GOT3 (cell line): ENCODE measurements around the gene SS18L1.

Experiments
- DNase-seq: peaks from one replicate; lab custom pipeline; 2025; ENCODE audit warnings: mixed read lengths; lab: John Stamatoyannopoulos, UW

Gene SS18L1

GRCh38 chr20:62156592-62157386 is 13.2 kb downstream of the SS18L1 start:
- no peak for DNase-seq

GRCh38 chr20:62157387-62158087 is 14.0 kb downstream of the SS18L1 start:
- no peak for DNase-seq

- DNase-seq: no peak
Measured at GRCh38 chr20:62158088-62158400, 14.5 kb downstream of the SS18L1 start.

GRCh38 chr20:62158541-62158940 is 15.0 kb downstream of the SS18L1 start:
- no peak for DNase-seq

DNA sequence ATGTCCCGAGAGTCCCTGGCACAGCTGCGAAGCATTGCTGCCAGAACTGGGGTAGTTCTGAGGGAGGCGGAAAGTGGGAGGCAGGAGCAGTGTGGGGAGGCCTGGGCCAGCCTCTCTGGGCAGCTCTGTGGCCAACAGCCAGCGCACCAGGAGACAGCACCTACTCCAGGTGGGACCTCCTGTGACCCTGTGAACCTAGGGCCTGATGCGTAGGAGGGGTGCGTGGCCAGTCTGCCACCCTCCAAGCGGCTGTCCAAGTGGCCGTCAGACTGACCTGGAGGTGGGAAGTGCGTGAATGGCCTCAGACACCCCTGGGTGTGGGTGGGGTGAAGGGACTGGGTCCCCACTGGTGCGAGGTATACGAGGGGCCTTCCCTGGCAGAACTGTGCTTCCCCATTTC is 15.5 kb downstream of the SS18L1 start:
- no peak for DNase-seq

DNA sequence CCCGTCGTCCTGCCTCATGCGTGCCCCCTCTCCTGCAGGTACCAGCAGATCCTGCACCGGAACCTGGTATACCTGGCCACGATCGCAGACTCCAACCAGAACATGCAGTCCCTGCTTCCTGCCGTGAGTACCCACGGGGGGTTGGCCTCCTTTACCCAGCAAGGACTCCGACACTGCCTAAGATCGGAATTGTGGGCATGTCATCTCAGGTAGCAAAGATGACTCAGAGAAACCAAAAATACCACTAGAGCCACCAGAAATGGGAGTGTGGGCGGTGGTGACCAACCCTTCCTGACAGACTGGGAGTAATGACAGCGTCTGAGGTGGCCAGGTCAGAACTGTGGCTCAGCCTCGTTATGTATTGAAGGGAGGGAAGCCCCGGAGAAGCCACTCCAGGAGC is 16.3 kb downstream of the SS18L1 start:
- no peak for DNase-seq

DNA sequence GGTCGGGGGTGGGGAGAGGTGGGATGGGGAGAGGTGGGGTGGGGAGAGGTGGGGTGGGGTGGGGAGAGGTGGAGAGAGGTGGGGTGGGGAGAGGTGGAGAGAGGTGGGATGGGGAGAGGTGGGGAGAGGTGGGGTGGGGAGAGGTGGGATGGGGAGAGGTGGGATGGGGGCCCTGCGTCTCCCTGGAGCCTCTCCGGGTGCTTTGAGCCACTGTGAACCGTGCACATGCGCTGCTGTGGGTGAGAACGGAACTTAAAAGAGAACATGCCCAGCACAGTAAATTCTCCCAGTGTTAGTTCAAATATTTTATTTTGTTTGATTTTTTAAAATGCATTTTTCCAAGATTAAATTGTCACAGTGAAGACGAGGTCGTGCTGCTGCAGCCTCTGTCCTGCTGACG is 16.7 kb downstream of the SS18L1 start:
- no peak for DNase-seq

DNA sequence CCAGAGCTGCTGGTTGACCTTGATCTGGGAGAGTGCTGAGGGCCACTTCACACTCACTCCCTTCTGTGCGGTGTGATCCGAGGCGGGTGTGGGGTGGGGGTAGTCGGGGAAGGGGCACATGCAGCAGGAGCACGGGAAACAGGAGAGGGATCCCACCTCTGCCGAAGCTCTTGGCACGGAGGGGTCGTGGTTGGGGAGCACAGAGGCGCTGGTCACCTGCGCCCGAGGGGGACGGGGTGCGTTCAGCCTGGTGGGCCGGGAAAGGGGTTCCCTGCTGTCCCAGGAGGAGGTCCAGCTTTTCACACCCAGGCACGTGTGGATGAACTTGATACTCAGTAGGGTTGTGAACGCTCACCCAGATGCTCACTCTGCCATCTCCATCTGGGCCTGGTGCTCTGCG is 17.3 kb downstream of the SS18L1 start:
- DNase-seq: no peak

GRCh38 chr20:62161347-62161746 is 17.8 kb downstream of the SS18L1 start:
- DNase-seq: no peak

DNA sequence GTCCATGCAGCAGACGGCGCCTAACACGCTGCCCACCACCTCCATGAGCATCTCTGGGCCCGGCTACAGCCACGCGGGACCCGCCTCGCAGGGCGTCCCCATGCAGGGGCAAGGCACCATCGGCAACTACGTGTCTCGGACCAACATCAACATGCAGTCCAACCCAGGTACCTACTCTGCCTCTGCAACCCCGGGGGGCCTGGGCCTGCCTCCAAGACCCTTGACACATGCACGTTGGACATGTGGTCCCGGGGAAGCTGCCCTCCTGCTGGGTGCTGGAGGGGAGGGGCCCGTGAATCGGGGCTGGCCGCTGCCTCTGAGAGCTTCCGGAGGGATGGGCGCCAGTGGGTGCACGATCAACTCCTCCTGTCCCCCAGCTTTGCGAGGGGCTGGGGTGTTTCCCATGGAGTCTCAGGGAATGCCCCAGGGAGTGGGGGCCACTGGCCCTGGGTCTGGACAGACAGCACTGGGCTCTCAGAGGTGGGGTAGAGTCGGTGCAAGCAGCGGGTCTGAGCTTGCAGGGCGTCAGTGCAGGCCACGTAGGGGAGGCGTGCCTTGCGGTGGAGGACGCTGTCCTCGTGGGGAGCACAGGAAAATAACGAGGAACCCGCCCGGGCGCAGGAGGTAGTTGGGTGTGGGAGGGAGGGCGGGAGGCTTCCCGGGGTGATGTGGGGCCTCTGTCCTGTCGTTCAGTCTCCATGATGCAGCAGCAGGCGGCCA is 19.4 kb downstream of the SS18L1 start:
- no peak for DNase-seq

- DNase-seq: no peak
Measured at GRCh38 chr20:62163485-62163865, 19.9 kb downstream of the SS18L1 start.

- DNase-seq: no peak
Measured at GRCh38 chr20:62163986-62164762, 20.6 kb downstream of the SS18L1 start.

- DNase-seq: no peak
Measured at GRCh38 chr20:62164879-62165761, 21.6 kb downstream of the SS18L1 start.

DNA sequence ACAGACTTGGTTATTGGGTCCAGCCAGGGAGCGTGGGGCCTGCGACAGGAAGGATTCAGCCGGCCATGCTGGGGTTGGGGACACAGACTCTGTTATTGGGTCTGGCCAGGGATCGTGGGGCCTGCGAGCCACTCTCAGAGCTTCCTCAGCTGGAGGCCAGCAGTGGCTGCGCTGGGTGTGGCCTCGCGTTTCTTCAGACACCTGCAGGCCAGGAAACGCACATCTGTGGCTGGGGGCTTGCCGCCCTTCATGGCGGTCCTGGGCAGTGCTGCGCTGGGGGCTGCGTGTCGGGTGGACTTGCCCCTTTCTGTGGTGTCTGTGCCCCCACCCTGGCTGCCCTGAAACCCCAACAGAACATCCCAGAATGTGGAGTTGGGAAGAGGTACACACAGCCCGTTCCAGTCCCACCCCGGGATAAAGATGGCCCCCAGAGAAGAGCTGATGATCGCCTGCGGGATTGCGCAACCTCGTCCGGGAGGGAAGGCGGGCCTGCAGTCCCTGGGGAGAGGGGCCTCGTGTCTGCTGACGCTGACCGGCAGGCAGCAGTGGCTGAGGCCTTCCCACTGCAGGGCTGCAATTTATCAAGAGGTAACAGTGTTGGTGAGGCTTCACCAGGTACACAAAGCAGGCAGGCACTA is 22.3 kb downstream of the SS18L1 start:
- no peak for DNase-seq

GRCh38 chr20:62167474-62167873 is 23.9 kb downstream of the SS18L1 start:
- DNase-seq: no peak

GRCh38 chr20:62168061-62168460 is 24.5 kb downstream of the SS18L1 start:
- DNase-seq: no peak

GRCh38 chr20:62168890-62169435 is 25.4 kb downstream of the SS18L1 start:
- no peak for DNase-seq

- DNase-seq: no peak
Measured at GRCh38 chr20:62170536-62170935, 27.0 kb downstream of the SS18L1 start.

GRCh38 chr20:62171245-62171644 is 27.7 kb downstream of the SS18L1 start:
- no peak for DNase-seq

DNA sequence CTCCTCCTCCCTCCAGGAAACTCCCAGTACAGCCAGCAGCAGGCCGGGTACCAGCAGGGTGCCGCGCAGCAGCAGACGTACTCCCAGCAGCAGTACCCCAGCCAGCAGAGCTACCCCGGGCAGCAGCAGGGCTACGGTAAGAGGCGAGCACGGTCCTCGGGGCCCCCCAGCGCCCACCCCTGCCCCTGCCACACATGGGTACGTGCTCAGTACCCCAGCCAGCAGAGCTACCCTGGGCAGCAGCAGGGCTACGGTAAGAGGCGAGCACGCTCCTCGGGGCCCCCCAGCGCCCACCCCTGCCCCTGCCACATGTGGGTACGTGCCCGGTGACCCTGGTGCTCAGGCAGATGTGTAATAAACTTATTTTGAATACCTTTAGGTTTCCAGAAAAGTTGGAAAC is 29.1 kb downstream of the SS18L1 start:
- no peak for DNase-seq
